ENCODE measurements around the gene ERGIC2. TPM values are rescaled to one million over a fixed set of nuclear protein-coding genes. Genes with fewer than 3 reads are reported as not detected.

Gene ERGIC2
- total RNA-seq, 2 experiments from 2014 or later, result 91.8 to 101 TPM

DNA sequence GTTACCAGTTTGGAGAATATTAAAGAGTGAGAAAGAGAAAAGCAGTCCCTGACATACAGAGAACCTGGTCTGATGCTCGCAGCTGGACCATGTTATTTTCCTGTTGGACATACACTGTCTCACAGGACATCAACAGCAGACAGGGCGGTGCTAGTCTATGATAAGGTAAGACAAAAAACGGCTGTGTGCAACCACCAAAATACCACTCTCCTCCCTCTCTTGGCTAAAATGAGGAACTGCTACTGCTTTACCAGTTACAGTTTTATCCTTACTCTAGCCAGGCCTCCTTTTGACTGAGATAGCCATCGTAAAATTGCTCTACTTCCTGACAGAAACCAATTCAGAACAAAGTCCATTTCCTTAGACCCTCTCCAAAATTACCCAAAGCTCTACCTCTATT lies 47.0 kb upstream of the ERGIC2 start:
- peaks cover 10% of the 10 kb centered on the region for H3K27me3 Mint-ChIP-seq
- H3K4me1 Mint-ChIP-seq (ENCODE audit: low read depth), result peaks cover 5% of the 10 kb centered on the region
- DNase-seq (no peak), ATAC-seq (peak; percentile 69)
- TF ChIP-seq, protein P1, sequence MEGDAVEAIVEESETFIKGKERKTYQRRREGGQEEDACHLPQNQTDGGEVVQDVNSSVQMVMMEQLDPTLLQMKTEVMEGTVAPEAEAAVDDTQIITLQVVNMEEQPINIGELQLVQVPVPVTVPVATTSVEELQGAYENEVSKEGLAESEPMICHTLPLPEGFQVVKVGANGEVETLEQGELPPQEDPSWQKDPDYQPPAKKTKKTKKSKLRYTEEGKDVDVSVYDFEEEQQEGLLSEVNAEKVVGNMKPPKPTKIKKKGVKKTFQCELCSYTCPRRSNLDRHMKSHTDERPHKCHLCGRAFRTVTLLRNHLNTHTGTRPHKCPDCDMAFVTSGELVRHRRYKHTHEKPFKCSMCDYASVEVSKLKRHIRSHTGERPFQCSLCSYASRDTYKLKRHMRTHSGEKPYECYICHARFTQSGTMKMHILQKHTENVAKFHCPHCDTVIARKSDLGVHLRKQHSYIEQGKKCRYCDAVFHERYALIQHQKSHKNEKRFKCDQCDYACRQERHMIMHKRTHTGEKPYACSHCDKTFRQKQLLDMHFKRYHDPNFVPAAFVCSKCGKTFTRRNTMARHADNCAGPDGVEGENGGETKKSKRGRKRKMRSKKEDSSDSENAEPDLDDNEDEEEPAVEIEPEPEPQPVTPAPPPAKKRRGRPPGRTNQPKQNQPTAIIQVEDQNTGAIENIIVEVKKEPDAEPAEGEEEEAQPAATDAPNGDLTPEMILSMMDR (IDR thresholded peaks at IDR 0.05), result peak; percentile 17
- H3K9me3 Mint-ChIP-seq, result no peaks in the 10 kb centered on the region
- H3K27ac Mint-ChIP-seq, result peak overlapping the region; percentile 13
- ChIA-PET POLR2A (interaction anchor here (1.5 kb wide), 1 partner anchor 47 kb away, joined by 6 read pairs; the partner anchor contains the start of gene ERGIC2), CTCF (interaction anchor here (0.9 to 1.2 kb wide), 2 partner anchors 20 to 116 kb away, joined by 3 to 4 read pairs; no protein-coding TSS in a partner anchor)
- H3K36me3 Mint-ChIP-seq (ENCODE audit: low read depth), result no peaks in the 10 kb centered on the region
- intact Hi-C loops (cut with micrococcal nuclease), result no loop called here
- H3K4me3 Mint-ChIP-seq, result no peak overlapping the region

DNA sequence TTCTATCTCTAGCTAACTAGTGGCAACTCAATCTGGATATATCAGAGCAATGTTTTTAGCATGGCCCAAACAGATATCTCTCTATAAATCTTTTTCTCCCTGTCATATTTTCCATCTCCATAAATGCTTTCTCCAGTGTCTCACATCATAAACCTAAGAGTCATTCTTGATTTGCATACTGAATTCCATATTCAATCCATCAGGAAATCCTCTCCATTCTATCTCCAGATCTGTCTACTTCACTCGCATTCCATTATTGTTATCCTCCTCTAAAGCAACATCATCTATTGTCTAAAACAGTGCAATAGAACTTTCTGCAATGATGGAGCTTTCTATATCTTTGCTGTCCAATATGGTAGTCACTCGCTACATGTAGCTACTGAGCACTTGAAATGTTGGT lies 45.5 kb upstream of the ERGIC2 start:
- H3K4me3 Mint-ChIP-seq, result no peak overlapping the region
- peaks cover 5% of the 10 kb centered on the region for H3K4me1 Mint-ChIP-seq (ENCODE audit: low read depth)
- POLR2A ChIA-PET, result no interaction called here
- DNase-seq, result no peak
- H3K27me3 Mint-ChIP-seq, result peaks cover 7% of the 10 kb centered on the region
- TF ChIP-seq, protein P1 (IDR thresholded peaks at IDR 0.05), result no peak
- H3K27ac Mint-ChIP-seq, result no peak overlapping the region
- no peaks in the 10 kb centered on the region for H3K9me3 Mint-ChIP-seq
- ATAC-seq, result no peak
- intact Hi-C loops (cut with micrococcal nuclease), result no loop called here
- no peaks in the 10 kb centered on the region for H3K36me3 Mint-ChIP-seq (ENCODE audit: low read depth)
- CTCF ChIA-PET, result no interaction called here

DNA sequence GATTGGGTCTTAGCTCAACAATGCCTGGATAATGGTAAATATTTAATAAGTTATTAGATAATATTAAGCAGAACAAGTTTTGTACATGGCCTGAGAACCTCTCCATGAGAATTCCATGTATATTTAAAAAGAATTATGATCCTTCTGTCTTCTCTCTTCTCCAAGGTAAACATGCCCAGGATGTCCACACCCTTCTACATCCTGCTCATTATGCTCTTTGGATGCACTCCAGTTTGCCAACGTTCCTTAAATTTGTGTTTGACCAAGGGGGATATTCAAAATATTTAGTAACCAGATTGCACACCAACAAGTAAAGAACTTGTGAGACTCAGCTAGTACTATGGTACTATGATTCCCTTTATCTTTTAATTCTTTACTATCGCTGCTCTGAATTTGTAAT lies 44.8 kb upstream of the ERGIC2 start:
- H3K27ac Mint-ChIP-seq, result no peak overlapping the region
- ChIA-PET POLR2A (no interaction called here), CTCF (no interaction called here)
- no peak for ATAC-seq
- H3K27me3 Mint-ChIP-seq, result peaks cover 9% of the 10 kb centered on the region
- no peak for DNase-seq
- H3K4me1 Mint-ChIP-seq (ENCODE audit: low read depth), result peaks cover 5% of the 10 kb centered on the region
- H3K36me3 Mint-ChIP-seq (ENCODE audit: low read depth), result no peaks in the 10 kb centered on the region
- H3K9me3 Mint-ChIP-seq, result no peaks in the 10 kb centered on the region
- TF ChIP-seq, protein P1 (IDR thresholded peaks at IDR 0.05), result no peak
- intact Hi-C loops (cut with micrococcal nuclease), result no loop called here
- no peak overlapping the region for H3K4me3 Mint-ChIP-seq

DNA sequence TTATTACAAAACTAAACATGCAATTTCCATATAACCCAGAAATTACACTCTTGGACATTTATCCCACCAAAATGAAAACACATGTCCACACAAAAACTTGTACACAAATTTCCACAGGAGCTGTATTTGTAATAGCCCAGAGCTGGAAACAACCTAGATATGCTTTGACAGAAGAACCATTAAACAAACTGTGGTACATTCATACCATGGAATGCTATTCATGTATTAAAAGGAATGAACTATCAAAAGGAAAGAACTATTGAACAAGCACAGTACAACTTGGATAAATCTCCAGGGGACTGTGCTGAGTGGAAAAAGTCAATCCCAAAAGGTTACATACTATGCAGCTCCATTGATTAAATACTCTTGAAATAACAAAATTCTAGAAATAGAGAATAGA lies 35.8 kb upstream of the ERGIC2 start:
- H3K27ac Mint-ChIP-seq, result no peak overlapping the region
- CTCF ChIA-PET, result no interaction called here
- H3K27me3 Mint-ChIP-seq, result peaks cover 18% of the 10 kb centered on the region
- no peak for ATAC-seq
- no peaks in the 10 kb centered on the region for H3K4me1 Mint-ChIP-seq (ENCODE audit: low read depth)
- H3K36me3 Mint-ChIP-seq (ENCODE audit: low read depth), result no peaks in the 10 kb centered on the region
- no peak overlapping the region for H3K4me3 Mint-ChIP-seq
- TF ChIP-seq, protein P1 (IDR thresholded peaks at IDR 0.05), result no peak
- intact Hi-C loops (cut with micrococcal nuclease), result no loop called here
- H3K9me3 Mint-ChIP-seq, result no peaks in the 10 kb centered on the region
- POLR2A ChIA-PET, result no interaction called here
- DNase-seq, result no peak

DNA sequence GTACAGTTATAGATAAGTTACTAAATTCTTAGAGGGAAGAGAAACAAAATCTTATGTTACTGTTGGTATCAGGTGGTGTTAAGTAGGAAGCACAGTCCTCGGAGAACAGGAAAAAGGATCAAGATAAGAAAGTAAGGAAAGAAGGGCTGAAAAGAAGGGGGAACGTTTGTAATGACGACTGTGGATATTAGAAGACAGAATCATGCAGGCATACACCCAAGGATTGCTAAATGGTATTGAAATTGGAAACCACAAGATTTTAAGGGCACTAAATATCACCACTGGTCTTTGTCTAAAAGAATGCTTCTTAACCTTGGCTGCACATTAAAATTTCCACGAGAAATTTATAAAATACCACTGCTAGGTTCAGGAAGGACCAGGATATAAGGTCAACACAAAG lies 34.1 kb upstream of the ERGIC2 start:
- DNase-seq, result no peak
- TF ChIP-seq, protein P1 (IDR thresholded peaks at IDR 0.05), result no peak
- Mint-ChIP-seq H3K9me3 (no peaks in the 10 kb centered on the region), H3K36me3 (ENCODE audit: low read depth) (no peaks in the 10 kb centered on the region), H3K27me3 (peaks cover 15% of the 10 kb centered on the region), H3K27ac (no peak overlapping the region), H3K4me1 (ENCODE audit: low read depth) (no peaks in the 10 kb centered on the region), H3K4me3 (no peak overlapping the region)
- intact Hi-C loops (cut with micrococcal nuclease), result no loop called here
- POLR2A ChIA-PET, result no interaction called here
- ATAC-seq, result no peak
- CTCF ChIA-PET, result no interaction called here
